LoVo (cell line): ENCODE measurements around the gene TPCN2.
A peak's percentile ranks its signal among the peaks of the same experiment; 100 is the strongest.

Source experiments
- DNase-seq: peaks from one replicate; pipeline ENCODE4 v3.0.0-alpha.2; 2016; ENCODE audit warnings: low spot score

Gene TPCN2

GRCh38 chr11:69094915-69095290 is 46.2 kb downstream of the TPCN2 start:
- no peak for DNase-seq

- no peak for DNase-seq
Observed at GRCh38 chr11:69095300-69095699, 46.6 kb downstream of the TPCN2 start.

- no peak for DNase-seq
Observed at GRCh38 chr11:69096473-69096872, 47.7 kb downstream of the TPCN2 start.

- DNase-seq: no peak
Observed at GRCh38 chr11:69097263-69097662, 48.5 kb downstream of the TPCN2 start.

GRCh38 chr11:69099180-69099579 is 50.4 kb downstream of the TPCN2 start:
- peak; percentile 23 for DNase-seq

GRCh38 chr11:69100454-69101114 is 51.9 kb downstream of the TPCN2 start:
- no peak for DNase-seq

- peak; percentile 71 for DNase-seq
Observed at GRCh38 chr11:69101115-69101791, 52.5 kb downstream of the TPCN2 start.

- DNase-seq: no peak
Observed at GRCh38 chr11:69101792-69102695, 53.3 kb downstream of the TPCN2 start.

- DNase-seq: no peak
Observed at GRCh38 chr11:69102732-69103615, 54.2 kb downstream of the TPCN2 start.

GRCh38 chr11:69104212-69104855 is 55.6 kb downstream of the TPCN2 start:
- no peak for DNase-seq

GRCh38 chr11:69104856-69105395 is 56.2 kb downstream of the TPCN2 start:
- no peak for DNase-seq

- no peak for DNase-seq
Observed at GRCh38 chr11:69105461-69106030, 56.8 kb downstream of the TPCN2 start.

- no peak for DNase-seq
Observed at GRCh38 chr11:69106031-69106811, 57.5 kb downstream of the TPCN2 start.

- no peak for DNase-seq
Observed at GRCh38 chr11:69107413-69107812, 58.7 kb downstream of the TPCN2 start.

- DNase-seq: no peak
Observed at GRCh38 chr11:69108030-69108429, 59.3 kb downstream of the TPCN2 start.

- DNase-seq: no peak
Observed at GRCh38 chr11:69108559-69108958, 59.8 kb downstream of the TPCN2 start.

- DNase-seq: no peak
Observed at GRCh38 chr11:69109101-69109500, 60.4 kb downstream of the TPCN2 start.

GRCh38 chr11:69110451-69110850 is 61.7 kb downstream of the TPCN2 start:
- no peak for DNase-seq

- DNase-seq: no peak
Observed at GRCh38 chr11:69111624-69112542, 63.2 kb downstream of the TPCN2 start.
